A549 (cell line): ENCODE measurements around the gene CAPZA1.

Experiments
- CHD4 ChIP-seq: fragments of 200-600 bp; sonication (generic); IDR thresholded peaks from 2 replicates; pipeline ENCODE4 v1.6.1; 2016; ENCODE audit warnings: antibody characterized with exemption, mild to moderate bottlenecking, borderline replicate concordance
- TF ChIP-seq, protein P1 (sequence below): fragments of >200 bp; sonication (Bioruptor Twin); formaldehyde crosslinking; IDR thresholded peaks from 3 replicates; pipeline ENCODE4 v1.5.1; 2016

GRCh38 chr1:112579801-112580510 lies 39.7 kb upstream of the CAPZA1 start:
- TF ChIP-seq, protein P1, sequence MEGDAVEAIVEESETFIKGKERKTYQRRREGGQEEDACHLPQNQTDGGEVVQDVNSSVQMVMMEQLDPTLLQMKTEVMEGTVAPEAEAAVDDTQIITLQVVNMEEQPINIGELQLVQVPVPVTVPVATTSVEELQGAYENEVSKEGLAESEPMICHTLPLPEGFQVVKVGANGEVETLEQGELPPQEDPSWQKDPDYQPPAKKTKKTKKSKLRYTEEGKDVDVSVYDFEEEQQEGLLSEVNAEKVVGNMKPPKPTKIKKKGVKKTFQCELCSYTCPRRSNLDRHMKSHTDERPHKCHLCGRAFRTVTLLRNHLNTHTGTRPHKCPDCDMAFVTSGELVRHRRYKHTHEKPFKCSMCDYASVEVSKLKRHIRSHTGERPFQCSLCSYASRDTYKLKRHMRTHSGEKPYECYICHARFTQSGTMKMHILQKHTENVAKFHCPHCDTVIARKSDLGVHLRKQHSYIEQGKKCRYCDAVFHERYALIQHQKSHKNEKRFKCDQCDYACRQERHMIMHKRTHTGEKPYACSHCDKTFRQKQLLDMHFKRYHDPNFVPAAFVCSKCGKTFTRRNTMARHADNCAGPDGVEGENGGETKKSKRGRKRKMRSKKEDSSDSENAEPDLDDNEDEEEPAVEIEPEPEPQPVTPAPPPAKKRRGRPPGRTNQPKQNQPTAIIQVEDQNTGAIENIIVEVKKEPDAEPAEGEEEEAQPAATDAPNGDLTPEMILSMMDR = no peak
- TF ChIP-seq CHD4 = no peak
